GM23338 (cell line): ENCODE measurements around the gene DTL. TPM values are rescaled to one million over a fixed set of nuclear protein-coding genes. Genes with fewer than 3 reads are reported as not detected.

ENCODE experiments used
- ATAC-seq: fragments of 200-7000 bp; cut with Tn5 transposase; 3 replicates; pipeline ENCODE4 v1.9.1; 2020
- DNase-seq: peaks from one replicate; pipeline ENCODE4 v3.0.0-alpha.2; 2015; ENCODE audit warnings: low spot score
- H2AFZ ChIP-seq: fragments of 200-600 bp; sonication (generic); 2 replicates; pipeline ENCODE4 v1.8.0; 2016; ENCODE audit warnings: antibody characterized with exemption, mild to moderate bottlenecking, moderate library complexity
- H3F3A ChIP-seq: fragments of 200-600 bp; sonication (generic); replicated peaks from 2 replicates; pipeline ENCODE4 v1.8.0; 2017; ENCODE audit warnings: antibody characterized with exemption, mixed run types, low read depth
- H3K27ac ChIP-seq: fragments of 200-600 bp; sonication (generic); 2 replicates; pipeline ENCODE4 v1.6.1; 2016; ENCODE audit warnings: low read depth
- H3K27me3 ChIP-seq: fragments of 200-600 bp; sonication (generic); 2 replicates; pipeline ENCODE4 v1.8.0; 2016; ENCODE audit warnings: mild to moderate bottlenecking, mixed run types, moderate library complexity; ENCODE audit not compliant: insufficient read depth
- H3K36me3 ChIP-seq: fragments of 200-600 bp; sonication (generic); 2 replicates; pipeline ENCODE4 v1.8.0; 2016; ENCODE audit warnings: mild to moderate bottlenecking; ENCODE audit not compliant: insufficient read depth
- H3K4me1 ChIP-seq: fragments of 200-600 bp; sonication (generic); 2 replicates; pipeline ENCODE4 v1.8.0; 2016; ENCODE audit warnings: mild to moderate bottlenecking, moderate library complexity; ENCODE audit not compliant: insufficient read depth
- H3K4me2 ChIP-seq: fragments of 200-600 bp; sonication (generic); 2 replicates; pipeline ENCODE4 v1.7.1; 2017; ENCODE audit warnings: mixed run types
- H3K4me3 ChIP-seq: fragments of 200-600 bp; sonication (generic); 2 replicates; pipeline ENCODE4 v1.6.1; 2016; ENCODE audit warnings: mixed run types
- H3K79me2 ChIP-seq: fragments of 200-600 bp; sonication (generic); replicated peaks from 2 replicates; pipeline ENCODE4 v1.8.0; 2017; ENCODE audit warnings: mild to moderate bottlenecking; ENCODE audit not compliant: insufficient read depth
- H3K9me2 ChIP-seq: fragments of 200-600 bp; sonication (generic); 2 replicates; pipeline ENCODE4 v1.8.0; 2017; ENCODE audit not compliant: insufficient read depth
- H4K20me1 ChIP-seq: fragments of 200-600 bp; sonication (generic); replicated peaks from 2 replicates; pipeline ENCODE4 v1.8.0; 2017; ENCODE audit warnings: mild to moderate bottlenecking; ENCODE audit not compliant: insufficient read depth
- H3K27ac Mint-ChIP-seq: 2 replicates; pipeline ENCODE4 v1.8.0; 2020; ENCODE audit warnings: inconsistent platforms, mild to moderate bottlenecking, moderate library complexity, mixed read lengths
- H3K27me3 Mint-ChIP-seq: 3 replicates; pipeline ENCODE4 v1.8.0; 2022; ENCODE audit warnings: low read depth, mild to moderate bottlenecking, moderate library complexity, mixed read lengths, inconsistent platforms; ENCODE audit not compliant: insufficient read depth, poor library complexity
- H3K36me3 Mint-ChIP-seq: 3 replicates; pipeline ENCODE4 v1.8.0; 2021; ENCODE audit warnings: low read depth, mild to moderate bottlenecking, inconsistent platforms, moderate library complexity, mixed read lengths
- H3K4me1 Mint-ChIP-seq: 3 replicates; pipeline ENCODE4 v1.8.0; 2020; ENCODE audit warnings: mild to moderate bottlenecking, inconsistent platforms, mixed read lengths
- H3K4me3 Mint-ChIP-seq: 3 replicates; pipeline ENCODE4 v1.8.0; 2021; ENCODE audit warnings: moderate library complexity, mild to moderate bottlenecking, inconsistent platforms, mixed read lengths
- H3K9me3 Mint-ChIP-seq: 3 replicates; pipeline ENCODE4 v1.8.0; 2020; ENCODE audit warnings: moderate library complexity, mild to moderate bottlenecking, inconsistent platforms, mixed read lengths
- CTCF ChIP-seq, 2 experiments: fragments of 200-600 bp in 1 of 2; sonication (generic) in 1 of 2; conservative IDR thresholded peaks; 2 replicates each; pipeline versions ENCODE4 v1.5.1 to v1.6.1; 2016 to 2017; ENCODE audit warnings: antibody characterized with exemption in 2 of 2, low read depth in 2 of 2, mild to moderate bottlenecking in 2 of 2, moderate library complexity in 1 of 2
- ETS1 ChIP-seq: IDR thresholded peaks from 2 replicates; pipeline ENCODE4 v1.6.1; 2016; ENCODE audit warnings: antibody characterized with exemption
- EZH2phosphoT487 ChIP-seq: fragments of 200-600 bp; sonication (generic); IDR thresholded peaks from one replicate; pipeline ENCODE4 v1.8.1; 2018; ENCODE audit warnings: antibody characterized with exemption; ENCODE audit not compliant: unreplicated experiment
- JUNB ChIP-seq: IDR thresholded peaks from one replicate; pipeline ENCODE4 v1.6.1; 2016; ENCODE audit warnings: antibody characterized with exemption; ENCODE audit not compliant: unreplicated experiment
- NANOG ChIP-seq: IDR thresholded peaks from 2 replicates; pipeline ENCODE4 v1.6.1; 2016; ENCODE audit warnings: antibody characterized with exemption, borderline replicate concordance
- POLR2AphosphoS5 ChIP-seq: IDR thresholded peaks from 2 replicates; pipeline ENCODE4 v1.6.1; 2016; ENCODE audit warnings: antibody characterized with exemption, low read depth
- REST ChIP-seq: IDR thresholded peaks from one replicate; pipeline ENCODE4 v1.6.1; 2018; ENCODE audit warnings: antibody characterized with exemption; ENCODE audit not compliant: unreplicated experiment
- STAT1 ChIP-seq: IDR thresholded peaks from one replicate; pipeline ENCODE4 v1.6.1; 2016; ENCODE audit warnings: antibody characterized with exemption; ENCODE audit not compliant: unreplicated experiment
- ZNF114 ChIP-seq: fragments of 250-450 bp; sonication (Bioruptor Pico); IDR thresholded peaks from 2 replicates; pipeline ENCODE4 v1.5.0; 2020; ENCODE audit warnings: mild to moderate bottlenecking, moderate library complexity
- ZNF331 ChIP-seq: fragments of 250-450 bp; sonication (Bioruptor Pico); IDR thresholded peaks from 2 replicates; pipeline ENCODE4 v1.5.0; 2020; ENCODE audit warnings: low read depth, mild to moderate bottlenecking, moderate library complexity
- polyA plus RNA-seq: library from polyadenylated mRNA; unstranded; fragments of >200 nt; fragmentation: Nextera tagmentation; extraction: Ambion mirVana; gene quantifications from 2 replicates; pipeline ENCODE4 v1.2.1, GENCODE V29; 2016
- total RNA-seq: library from RNA; depleted of rRNA; stranded (reverse); fragments of >200 nt; shearing (Covaris generic); gene quantifications from 2 replicates; pipeline ENCODE4 v1.2.3, GENCODE V29; 2014

Gene DTL
- total and polyA plus RNA-seq, 2 experiments from 2014 or later, result 26.5 to 58.8 TPM

- H3K9me2 ChIP-seq, result no peaks in the 10 kb centered on the region
- no peak overlapping the region for H2AFZ ChIP-seq
- Mint-ChIP-seq H3K4me3 (no peak overlapping the region), H3K36me3 (peaks cover 60% of the 10 kb centered on the region), H3K27ac (peak overlapping the region; percentile 53; the same call in 1 of the 2 replicates), H3K4me1 (peaks cover 44% of the 10 kb centered on the region; the same call in 2 of the 3 replicates), H3K27me3 (peaks cover 7% of the 10 kb centered on the region), H3K9me3 (no peaks in the 10 kb centered on the region)
- no peaks in the 10 kb centered on the region for H3F3A ChIP-seq
- peak; percentile 30 for DNase-seq
- peaks cover 3% of the 10 kb centered on the region; the same call in 1 of the 2 replicates for H3K36me3 ChIP-seq
- H3K4me2 ChIP-seq, result no peak overlapping the region
- H4K20me1 ChIP-seq, result peaks cover 23% of the 10 kb centered on the region
- no peak overlapping the region for H3K4me3 ChIP-seq
- TF ChIP-seq REST (no peak), EZH2phosphoT487 (no peak), ETS1 (no peak), POLR2AphosphoS5 (no peak), JUNB (no peak), NANOG (no peak), CTCF (conservative IDR thresholded peaks at IDR 0.05; ENCODE audit: low read depth in 2 of 2) (0 out of 4 replicates have a peak, but pooled peaks of 1 of the 2 experiments have one; percentile 7), ZNF331 (CRISPR knock-in tag) (no peak)
- H3K27me3 ChIP-seq, result no peaks in the 10 kb centered on the region
- no peak overlapping the region; the same call in 1 of the 2 replicates for H3K27ac ChIP-seq
- peaks cover 47% of the 10 kb centered on the region for H3K79me2 ChIP-seq
- peaks cover 14% of the 10 kb centered on the region; the same call in 1 of the 2 replicates for H3K4me1 ChIP-seq
- ATAC-seq, result peak; percentile 77
Measured at GRCh38 chr1:212098310-212098709, 62.8 kb downstream of the DTL start.

- no peak for ATAC-seq
- no peaks in the 10 kb centered on the region for H3K9me2 ChIP-seq
- Mint-ChIP-seq H3K4me3 (no peak overlapping the region), H3K9me3 (no peaks in the 10 kb centered on the region), H3K4me1 (peaks cover 43% of the 10 kb centered on the region; the same call in 2 of the 3 replicates), H3K27me3 (peaks cover 7% of the 10 kb centered on the region), H3K27ac (peak overlapping the region; percentile 53; the same call in 1 of the 2 replicates), H3K36me3 (peaks cover 57% of the 10 kb centered on the region)
- H3K4me3 ChIP-seq, result no peak overlapping the region
- no peak overlapping the region for H3K4me2 ChIP-seq
- peaks cover 22% of the 10 kb centered on the region for H4K20me1 ChIP-seq
- H3F3A ChIP-seq, result no peaks in the 10 kb centered on the region
- no peak overlapping the region for H2AFZ ChIP-seq
- H3K79me2 ChIP-seq, result peaks cover 44% of the 10 kb centered on the region
- DNase-seq, result no peak
- H3K27ac ChIP-seq, result no peak overlapping the region
- H3K36me3 ChIP-seq, result peaks cover 3% of the 10 kb centered on the region; the same call in 1 of the 2 replicates
- no peaks in the 10 kb centered on the region for H3K27me3 ChIP-seq
- peaks cover 14% of the 10 kb centered on the region; the same call in 1 of the 2 replicates for H3K4me1 ChIP-seq
- TF ChIP-seq STAT1 (no peak), ZNF114 (CRISPR knock-in tag) (no peak), ZNF331 (CRISPR knock-in tag) (no peak), REST (no peak)
Measured at GRCh38 chr1:212098771-212099170, 63.2 kb downstream of the DTL start.
